HUES64 (cell line): ENCODE measurements around the gene CDH13.

Source experiments
- H3K27ac ChIP-seq: 2 replicates; pipeline ENCODE4 v1.7.0; 2013; ENCODE audit warnings: low read depth, low read length, inconsistent platforms
- H3K27me3 ChIP-seq: 2 replicates; pipeline ENCODE4 v1.6.1; 2013; ENCODE audit warnings: mild to moderate bottlenecking, low read length; ENCODE audit not compliant: insufficient read depth
- H3K36me3 ChIP-seq: 2 replicates; pipeline ENCODE4 v1.6.1; 2013; ENCODE audit warnings: mild to moderate bottlenecking, low read length; ENCODE audit not compliant: insufficient read depth
- H3K4me1 ChIP-seq: 2 replicates; pipeline ENCODE4 v1.6.1; 2013; ENCODE audit warnings: mild to moderate bottlenecking, low read length, moderate library complexity; ENCODE audit not compliant: insufficient read depth
- H3K4me3 ChIP-seq: 2 replicates; pipeline ENCODE4 v1.5.1; 2013; ENCODE audit warnings: mild to moderate bottlenecking, low read length, moderate library complexity
- H3K9ac ChIP-seq: 2 replicates; pipeline ENCODE4 v1.6.1; 2013; ENCODE audit warnings: mild to moderate bottlenecking, low read depth, low read length
- H3K9me3 ChIP-seq: 2 replicates; pipeline ENCODE4 v1.6.1; 2013; ENCODE audit warnings: low read depth, low read length; ENCODE audit not compliant: insufficient read depth
- WGBS: fragments of 150-250, 120-280 bp; methylation state at CpG from one replicate; pipeline ENCODE4 v1.1.7; 2013; ENCODE audit warnings: missing lambda C conversion rate; 5-methylcytosine and 5-hydroxymethylcytosine counted together

Gene CDH13

GRCh38 chr16:83727018-83727417 lies 1100.2 kb downstream of the CDH13 start:
- Histone ChIP-seq H3K9ac (no peak overlapping the region), H3K4me1 (0 out of 2 replicates have a peak, but pooled peaks cover 3% of the 10 kb centered on the region), H3K9me3 (peaks cover 3% of the 10 kb centered on the region; the same call in 1 of the 2 replicates), H3K36me3 (no peaks in the 10 kb centered on the region), H3K27me3 (no peaks in the 10 kb centered on the region), H3K4me3 (no peak overlapping the region), H3K27ac (no peak overlapping the region)
- WGBS = 97% methylated on average over 9 of the region's 10 CpGs

- Histone ChIP-seq H3K4me1 (0 out of 2 replicates have a peak, but pooled peaks cover 3% of the 10 kb centered on the region), H3K36me3 (no peaks in the 10 kb centered on the region), H3K9ac (no peak overlapping the region), H3K27me3 (no peaks in the 10 kb centered on the region), H3K9me3 (peaks cover 3% of the 10 kb centered on the region; the same call in 1 of the 2 replicates), H3K27ac (no peak overlapping the region), H3K4me3 (no peak overlapping the region)
- 75% methylated on average over 18 of the region's 18 CpGs for WGBS
These were observed 1101.1 kb downstream of the CDH13 start for GRCh38 chr16:83727751-83728352.

GRCh38 chr16:83728492-83728891 lies 1101.7 kb downstream of the CDH13 start:
- Histone ChIP-seq H3K9ac (no peak overlapping the region), H3K27ac (no peak overlapping the region), H3K4me3 (no peak overlapping the region), H3K9me3 (peaks cover 3% of the 10 kb centered on the region), H3K4me1 (0 out of 2 replicates have a peak, but pooled peaks cover 3% of the 10 kb centered on the region), H3K27me3 (no peaks in the 10 kb centered on the region), H3K36me3 (no peaks in the 10 kb centered on the region)
- 89% methylated on average over 6 of the region's 6 CpGs for WGBS

GRCh38 chr16:83730812-83731211 lies 1104.0 kb downstream of the CDH13 start:
- Histone ChIP-seq H3K9me3 (peaks cover 21% of the 10 kb centered on the region), H3K4me1 (0 out of 2 replicates have a peak, but pooled peaks cover 3% of the 10 kb centered on the region), H3K36me3 (no peaks in the 10 kb centered on the region), H3K27me3 (no peaks in the 10 kb centered on the region), H3K4me3 (no peak overlapping the region), H3K27ac (no peak overlapping the region), H3K9ac (no peak overlapping the region)
- WGBS = 93% methylated on average over 2 of the region's 2 CpGs

GRCh38 chr16:83732536-83732935 lies 1105.8 kb downstream of the CDH13 start:
- 87% methylated on average over 2 of the region's 2 CpGs for WGBS
- Histone ChIP-seq H3K36me3 (no peaks in the 10 kb centered on the region), H3K9ac (no peak overlapping the region), H3K27ac (no peak overlapping the region), H3K9me3 (peaks cover 21% of the 10 kb centered on the region), H3K4me1 (0 out of 2 replicates have a peak, but pooled peaks cover 2% of the 10 kb centered on the region), H3K4me3 (no peak overlapping the region), H3K27me3 (no peaks in the 10 kb centered on the region)

GRCh38 chr16:83733301-83733700 lies 1106.5 kb downstream of the CDH13 start:
- H3K4me1 ChIP-seq = no peaks in the 10 kb centered on the region
- 95% methylated on average over 9 of the region's 9 CpGs for WGBS
- no peak overlapping the region for H3K27ac ChIP-seq
- H3K4me3 ChIP-seq = no peak overlapping the region
- no peaks in the 10 kb centered on the region for H3K36me3 ChIP-seq
- H3K27me3 ChIP-seq = no peaks in the 10 kb centered on the region
- H3K9ac ChIP-seq = no peak overlapping the region
- peaks cover 21% of the 10 kb centered on the region for H3K9me3 ChIP-seq

GRCh38 chr16:83734136-83734535 lies 1107.4 kb downstream of the CDH13 start:
- Histone ChIP-seq H3K9me3 (peaks cover 21% of the 10 kb centered on the region), H3K36me3 (no peaks in the 10 kb centered on the region), H3K27me3 (no peaks in the 10 kb centered on the region), H3K9ac (no peak overlapping the region), H3K4me1 (no peaks in the 10 kb centered on the region), H3K4me3 (no peak overlapping the region), H3K27ac (no peak overlapping the region)
- WGBS = 90% methylated on average over 3 of the region's 5 CpGs

GRCh38 chr16:83737729-83738354 lies 1111.1 kb downstream of the CDH13 start:
- H3K9ac ChIP-seq = no peak overlapping the region
- WGBS = 94% methylated on average over 11 of the region's 11 CpGs

GRCh38 chr16:83738923-83739503 lies 1112.2 kb downstream of the CDH13 start:
- H3K9me3 ChIP-seq = peaks cover 14% of the 10 kb centered on the region
- no peaks in the 10 kb centered on the region for H3K36me3 ChIP-seq
- WGBS = 95% methylated on average over 7 of the region's 7 CpGs
- H3K27me3 ChIP-seq = no peaks in the 10 kb centered on the region
- H3K4me3 ChIP-seq = no peak overlapping the region
- H3K4me1 ChIP-seq = no peaks in the 10 kb centered on the region
- no peak overlapping the region for H3K9ac ChIP-seq
- H3K27ac ChIP-seq = no peak overlapping the region

More at GRCh38 chr16:83737729-83738354, 1111.1 kb downstream of the CDH13 start:
- peaks cover 18% of the 10 kb centered on the region for H3K9me3 ChIP-seq
- no peak overlapping the region for H3K27ac ChIP-seq
- no peaks in the 10 kb centered on the region for H3K36me3 ChIP-seq
- no peak overlapping the region for H3K4me3 ChIP-seq
- H3K4me1 ChIP-seq = no peaks in the 10 kb centered on the region
- H3K27me3 ChIP-seq = no peaks in the 10 kb centered on the region

GRCh38 chr16:83742124-83742899 lies 1115.5 kb downstream of the CDH13 start:
- Histone ChIP-seq H3K9me3 (no peaks in the 10 kb centered on the region), H3K36me3 (no peaks in the 10 kb centered on the region), H3K27me3 (no peaks in the 10 kb centered on the region), H3K4me1 (peaks cover 5% of the 10 kb centered on the region; the same call in 1 of the 2 replicates), H3K4me3 (no peak overlapping the region), H3K27ac (no peak overlapping the region), H3K9ac (no peak overlapping the region)
- 95% methylated on average over 22 of the region's 22 CpGs for WGBS

- 94% methylated on average over 4 of the region's 4 CpGs for WGBS
- Histone ChIP-seq H3K9me3 (no peaks in the 10 kb centered on the region), H3K9ac (no peak overlapping the region), H3K36me3 (no peaks in the 10 kb centered on the region), H3K27me3 (no peaks in the 10 kb centered on the region), H3K27ac (no peak overlapping the region), H3K4me3 (no peak overlapping the region), H3K4me1 (peaks cover 5% of the 10 kb centered on the region; the same call in 1 of the 2 replicates)
These were observed 1116.5 kb downstream of the CDH13 start for GRCh38 chr16:83743241-83743640.
